NCI-H2029 (cell line): ENCODE data around the gene TBX21.

Experiments
- DNase-seq: peaks from one replicate; lab custom pipeline; 2025; lab: John Stamatoyannopoulos, UW

TBX21 gene

DNA sequence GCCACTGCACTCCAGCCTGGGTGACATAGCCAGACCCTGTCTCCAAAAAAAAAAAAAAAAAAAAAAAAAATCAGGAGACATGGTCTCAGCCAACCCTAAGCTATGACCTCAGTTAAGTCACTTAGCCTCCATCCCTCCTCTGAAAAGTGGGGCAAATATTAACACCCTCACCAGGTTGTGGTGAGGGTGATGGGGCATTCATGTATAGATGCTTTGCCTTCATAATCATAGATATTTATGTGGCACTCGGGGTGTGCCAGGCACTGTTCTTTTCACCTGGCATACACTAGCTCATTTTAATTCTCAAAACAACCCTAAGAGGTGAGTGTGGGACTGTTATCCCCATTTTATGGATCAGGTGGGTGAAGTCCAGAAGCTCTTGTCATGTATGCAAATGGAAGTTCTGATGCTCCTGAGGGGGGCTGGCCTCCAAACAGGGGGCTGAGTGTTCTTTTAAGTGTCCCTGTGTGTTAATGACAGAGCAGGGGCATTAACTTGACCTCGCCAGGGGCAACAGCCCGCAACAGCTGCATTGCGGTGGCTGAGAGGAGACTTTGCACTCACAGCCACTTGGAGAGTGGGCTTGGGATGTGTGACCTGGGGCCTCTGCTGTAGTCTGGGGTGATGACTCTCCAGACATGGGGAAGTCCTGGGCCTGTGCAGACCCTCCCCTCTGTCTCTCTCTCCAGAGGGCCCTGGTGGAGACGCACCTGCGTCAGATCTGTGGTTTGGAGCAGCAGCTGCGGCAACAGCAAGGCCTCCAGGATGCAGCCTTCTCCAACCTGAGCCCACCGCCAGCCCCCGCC lies 34.9 kb upstream of the TBX21 start:
- no peak for DNase-seq

DNA sequence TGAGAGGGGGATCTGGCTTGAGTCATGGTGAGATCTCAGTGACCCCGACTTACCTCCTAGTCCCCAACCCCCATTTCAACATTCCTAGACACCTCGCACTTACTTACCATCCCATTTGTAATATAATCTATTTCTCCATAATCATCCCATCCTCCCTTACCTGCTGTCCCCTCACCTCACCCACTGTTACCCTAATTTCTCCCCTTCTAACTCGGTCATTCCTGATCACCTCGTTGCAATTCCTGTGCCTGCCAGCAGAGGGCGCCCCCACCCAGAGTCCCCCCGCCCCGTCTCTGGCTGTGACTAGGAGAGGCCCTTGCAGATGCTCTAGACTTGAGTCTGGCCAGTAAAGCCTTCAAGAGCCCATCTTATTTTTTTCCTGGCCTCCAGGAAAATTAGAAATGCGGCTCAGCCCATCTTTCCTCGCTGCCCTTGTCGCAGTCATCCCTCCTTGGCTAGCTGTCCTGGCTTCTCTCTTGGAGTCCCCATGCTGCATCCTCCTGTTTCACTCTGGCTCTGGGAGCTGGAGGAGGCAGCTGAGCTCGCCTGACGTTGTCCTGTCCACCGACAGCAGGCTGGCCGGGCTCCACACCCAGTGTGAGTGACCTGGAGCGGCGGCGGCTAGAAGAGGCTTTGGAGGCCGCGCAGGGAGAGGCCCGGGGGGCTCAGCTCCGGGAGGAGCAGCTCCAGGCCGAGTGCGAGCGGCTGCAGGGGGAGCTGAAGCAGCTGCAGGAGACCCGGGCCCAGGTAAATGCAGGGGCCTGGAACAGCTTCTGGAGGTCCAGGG lies 34.1 kb upstream of the TBX21 start:
- no peak for DNase-seq

DNA sequence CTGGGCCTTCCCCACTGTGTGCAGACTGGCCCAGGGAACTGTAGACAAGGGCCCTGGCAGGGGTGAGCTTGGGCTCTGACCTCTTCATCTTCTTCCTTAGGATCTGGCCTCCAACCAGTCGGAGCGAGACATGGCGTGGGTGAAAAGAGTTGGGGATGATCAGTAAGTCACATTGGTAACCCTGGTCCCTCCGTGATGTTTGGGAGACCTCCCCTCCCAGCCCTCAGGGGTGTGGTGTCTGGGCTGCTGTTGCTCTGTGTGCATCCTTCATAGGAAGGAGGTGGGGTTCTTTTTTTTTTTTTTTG lies 33.5 kb upstream of the TBX21 start:
- no peak for DNase-seq

DNA sequence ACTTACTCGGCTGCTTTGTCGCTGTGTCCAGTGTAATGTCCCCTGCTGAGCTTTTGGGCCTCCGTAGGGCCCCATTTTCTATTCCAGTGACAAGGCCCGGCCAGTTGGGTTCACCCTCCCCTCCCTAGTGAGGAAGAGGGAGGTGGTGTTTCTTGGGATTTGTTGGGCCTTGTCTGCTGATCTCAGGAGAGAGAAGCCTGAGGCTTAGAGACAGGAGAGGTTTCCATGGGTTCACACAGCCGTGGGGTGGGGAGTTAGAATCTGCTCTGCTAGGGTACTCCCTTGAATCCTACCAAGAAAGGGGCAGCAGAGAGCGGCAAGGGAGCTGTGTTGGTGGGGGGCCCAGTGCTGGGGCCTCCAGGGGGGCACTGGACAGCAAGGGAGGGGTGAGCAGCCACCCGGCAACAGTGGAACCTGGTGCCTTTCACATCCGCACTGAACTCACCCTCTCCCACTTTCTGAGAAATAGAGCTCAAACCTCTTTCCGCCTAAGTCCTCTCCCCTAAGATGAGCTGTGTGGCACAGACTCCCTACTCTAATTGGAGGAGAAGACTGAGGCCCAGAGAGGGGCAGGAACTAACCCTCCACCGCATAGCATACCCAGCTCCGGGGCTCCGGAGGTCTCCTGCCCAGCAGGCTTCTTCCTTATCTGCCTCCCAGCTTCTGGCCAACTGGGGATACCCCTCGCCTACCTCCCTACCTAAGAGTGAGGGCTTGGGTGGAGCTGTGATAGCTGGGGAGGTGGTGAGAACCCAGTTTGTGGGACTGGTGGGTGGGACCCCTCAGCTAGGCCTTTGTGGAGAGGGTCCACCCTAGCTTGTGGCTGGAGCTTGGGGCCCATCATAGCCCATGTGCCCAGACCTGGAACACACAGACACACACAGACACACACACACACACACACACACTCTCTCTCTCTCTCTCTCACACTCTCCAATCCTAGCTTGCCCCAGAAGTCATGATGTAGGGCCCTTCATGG lies 32.3 kb upstream of the TBX21 start:
- no peak for DNase-seq

DNA sequence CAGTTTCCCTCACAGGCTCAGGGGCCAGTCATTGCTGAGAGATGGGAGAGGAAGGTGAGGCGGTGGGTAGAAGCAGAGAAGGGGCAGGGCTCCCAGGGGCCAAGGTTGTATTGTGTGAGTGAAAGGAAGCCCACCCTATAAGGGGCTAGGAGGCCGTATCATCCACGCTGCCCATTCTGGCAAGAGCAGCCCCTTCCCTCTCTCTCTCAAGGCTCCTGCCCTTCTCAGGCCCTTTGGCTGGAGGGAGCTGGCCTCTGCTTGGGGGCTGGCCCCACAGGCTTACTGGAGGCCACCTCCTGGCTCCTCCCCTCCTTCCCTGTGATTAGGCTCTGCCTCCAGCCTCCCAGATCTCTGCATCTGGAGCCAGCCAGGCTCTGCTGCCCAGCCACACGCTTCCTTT lies 31.4 kb upstream of the TBX21 start:
- no peak for DNase-seq

DNA sequence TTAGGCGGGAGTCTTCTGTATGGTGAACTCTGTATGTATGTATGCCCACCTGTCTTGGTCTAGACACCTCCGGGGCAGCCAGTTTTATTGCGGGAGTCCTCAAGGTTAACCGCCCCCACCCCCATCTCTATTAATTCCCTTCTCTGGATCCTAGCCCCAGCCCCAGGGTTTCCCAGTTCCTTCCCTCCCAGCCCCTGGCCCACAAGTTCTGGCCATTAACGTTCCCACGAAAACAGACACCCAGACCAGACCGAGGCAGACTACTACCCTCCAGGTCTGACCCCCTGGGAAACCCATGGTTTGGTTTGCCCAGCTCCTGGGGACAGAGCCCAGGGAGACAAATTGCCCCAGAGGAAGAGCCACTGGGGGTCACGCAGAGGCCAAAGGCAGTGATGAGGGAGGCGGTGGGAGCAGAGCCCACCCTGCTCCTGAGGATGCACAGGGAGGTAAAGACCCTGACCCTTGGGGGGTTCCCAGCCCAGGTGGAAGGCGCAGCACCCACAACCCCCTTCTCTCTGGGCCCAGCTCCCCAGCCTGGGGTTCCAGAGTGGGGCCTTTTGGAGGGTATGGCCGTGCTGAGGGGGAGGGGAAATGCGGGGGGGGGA lies 30.5 kb upstream of the TBX21 start:
- no peak for DNase-seq

DNA sequence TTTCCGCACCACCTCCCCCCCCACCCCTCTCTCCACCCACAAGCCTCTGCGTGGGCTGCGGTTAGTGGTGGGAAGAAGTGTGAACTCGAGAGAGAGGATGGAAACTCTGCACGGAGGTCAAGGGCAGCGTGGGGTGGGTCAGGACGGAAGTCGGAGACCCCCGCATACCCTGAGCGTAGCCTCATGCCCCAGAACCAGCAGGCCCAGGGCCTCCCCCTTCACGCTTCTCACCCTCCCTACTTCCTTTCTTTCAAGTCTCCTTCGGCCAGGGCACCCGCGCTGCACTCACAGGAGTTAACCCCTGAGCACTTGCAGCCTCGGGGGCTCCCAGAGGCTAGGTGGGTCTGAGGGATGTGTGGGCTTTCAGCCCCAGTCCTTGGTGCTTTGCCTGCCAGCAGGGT lies 29.8 kb upstream of the TBX21 start:
- DNase-seq: no peak

DNA sequence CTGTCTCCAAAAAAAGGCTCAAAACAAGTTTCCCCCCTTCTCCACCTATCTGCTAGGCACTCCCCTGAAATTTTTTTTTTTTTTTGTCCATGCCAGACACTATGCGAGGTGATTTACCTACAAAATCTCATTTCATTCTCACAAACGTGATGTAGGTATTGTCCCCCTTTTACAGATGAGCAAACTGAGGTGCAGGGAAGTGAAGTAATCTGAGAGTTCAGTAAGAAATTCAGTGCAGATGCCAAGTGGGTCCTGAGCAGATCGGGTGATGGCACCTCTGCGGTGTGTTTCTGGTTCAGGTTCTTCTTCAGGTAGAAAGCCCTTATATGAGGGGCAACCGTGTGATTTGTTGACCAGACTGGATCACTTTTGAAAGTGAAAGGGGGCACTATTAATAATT lies 29.4 kb upstream of the TBX21 start:
- DNase-seq: no peak

DNA sequence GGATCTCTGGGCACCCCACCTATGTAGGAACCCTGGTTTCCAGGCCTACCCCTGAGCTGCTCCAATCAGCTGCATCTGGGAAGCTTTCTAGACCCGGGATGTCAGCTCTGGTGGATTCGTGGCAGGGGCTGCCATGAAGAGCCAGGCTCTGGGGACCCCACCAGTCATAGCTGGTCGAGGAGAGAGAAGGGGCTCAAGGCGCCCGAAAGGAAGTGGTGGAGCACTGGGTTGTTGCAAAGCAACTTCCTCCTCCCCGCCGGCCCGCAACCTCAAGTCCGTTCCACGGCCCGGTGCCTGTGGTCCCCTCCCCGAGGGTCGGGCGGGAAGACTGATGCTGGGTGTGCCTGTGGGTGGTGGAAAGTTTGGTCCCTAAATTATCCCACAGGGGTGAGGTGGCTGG lies 28.9 kb upstream of the TBX21 start:
- no peak for DNase-seq

DNA sequence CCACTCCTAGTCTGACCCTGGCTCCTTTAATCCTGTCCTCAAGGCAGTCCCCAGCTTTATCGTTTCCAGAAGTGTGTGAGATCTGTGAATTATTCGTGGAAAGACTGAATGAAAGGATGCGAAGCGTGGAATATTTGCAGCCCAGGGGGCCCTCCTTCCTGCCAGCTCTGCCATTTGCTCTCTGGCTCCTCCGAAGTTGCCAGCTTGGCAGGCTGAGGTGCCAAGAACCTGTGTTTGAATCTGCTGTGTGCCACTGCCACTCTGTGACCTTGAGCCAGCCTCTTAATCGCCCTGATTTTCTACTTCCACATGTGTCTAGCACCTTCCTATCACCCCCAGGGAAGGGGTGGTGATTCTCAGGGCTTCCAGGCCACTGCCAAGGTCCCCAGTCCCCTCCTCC lies 28.3 kb upstream of the TBX21 start:
- DNase-seq: no peak

DNA sequence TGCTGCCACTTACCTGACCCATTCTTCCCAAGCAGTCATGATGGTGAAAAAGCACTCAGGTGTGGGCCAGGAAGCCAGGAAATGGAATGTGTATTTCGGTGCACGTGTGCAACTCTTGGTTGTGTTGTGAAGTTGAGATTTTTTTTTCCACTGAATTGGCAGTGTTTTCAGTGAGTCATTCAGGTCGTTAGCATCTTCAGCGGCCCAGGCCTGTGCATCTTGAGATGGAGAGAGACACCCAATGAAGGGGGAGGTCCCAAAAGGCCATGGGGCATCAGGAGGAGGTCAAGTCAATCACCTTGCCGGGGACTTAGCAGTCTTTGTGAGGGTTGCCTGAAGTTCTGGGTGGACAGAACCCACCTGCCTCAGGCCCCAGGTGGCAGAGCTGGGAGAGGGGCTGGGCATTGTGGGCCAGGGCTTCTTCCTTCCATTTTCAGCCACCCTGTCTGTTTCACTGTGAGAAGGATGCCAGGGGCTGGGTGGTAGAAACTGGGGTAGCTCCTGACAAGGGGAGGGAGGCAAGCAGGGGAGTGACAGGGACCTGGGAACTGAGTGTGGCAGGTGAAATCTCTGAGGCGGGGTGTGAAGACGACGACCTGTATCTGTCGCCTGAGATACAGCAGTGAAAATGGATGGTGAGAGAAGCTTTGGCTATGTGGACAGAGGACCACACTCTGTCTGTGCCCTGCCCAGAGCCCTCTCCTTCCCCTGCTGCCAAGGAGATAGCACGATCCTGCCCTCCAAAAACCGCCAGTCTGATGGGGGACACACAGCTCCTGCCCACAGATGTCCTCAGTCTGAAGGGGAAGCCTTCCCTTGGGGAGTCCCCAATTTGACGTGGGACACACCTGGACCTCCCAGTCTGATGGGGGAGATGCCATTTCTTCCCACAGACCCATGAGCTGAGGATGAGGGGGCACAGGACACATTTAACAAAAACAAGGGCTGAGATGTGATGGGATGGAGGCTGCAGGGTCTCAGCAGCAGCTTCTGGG lies 27.2 kb upstream of the TBX21 start:
- no peak for DNase-seq

DNA sequence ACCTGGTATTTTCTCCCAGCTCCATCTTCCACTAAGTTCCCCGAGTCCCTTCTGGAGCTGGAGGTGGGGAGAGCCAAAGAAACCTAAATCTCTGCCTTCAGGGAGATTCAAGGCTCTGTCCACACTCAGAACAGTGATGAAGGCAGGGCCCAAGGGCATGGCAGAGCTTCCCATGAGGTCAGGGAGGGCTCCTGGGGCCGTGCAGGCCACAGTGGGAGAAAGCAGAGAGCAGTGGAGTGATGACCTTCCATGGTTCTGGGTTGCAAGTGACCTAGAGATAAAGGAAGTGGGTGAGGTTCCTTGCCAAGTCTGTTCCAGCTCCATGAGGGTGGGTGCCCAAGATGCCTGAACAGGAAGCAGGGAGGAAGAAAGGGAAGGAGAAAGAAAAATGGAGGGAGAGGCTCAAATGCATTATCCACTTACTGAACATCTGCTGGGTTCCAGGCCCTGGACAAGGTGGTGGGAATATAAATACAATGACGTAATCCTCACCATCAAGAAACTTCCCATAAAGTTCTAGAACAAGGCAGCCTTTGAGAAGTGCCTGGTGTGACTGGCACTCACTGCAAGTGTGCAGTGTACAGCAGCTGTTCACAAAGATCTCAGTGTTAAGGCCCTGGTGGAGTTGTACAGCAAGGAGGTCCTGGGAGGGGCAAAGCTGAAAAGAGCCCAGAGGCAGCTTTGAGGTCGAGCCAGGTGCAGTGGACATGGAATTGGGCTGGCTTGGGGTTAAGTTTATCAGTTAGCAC lies 25.8 kb upstream of the TBX21 start:
- DNase-seq: no peak

DNA sequence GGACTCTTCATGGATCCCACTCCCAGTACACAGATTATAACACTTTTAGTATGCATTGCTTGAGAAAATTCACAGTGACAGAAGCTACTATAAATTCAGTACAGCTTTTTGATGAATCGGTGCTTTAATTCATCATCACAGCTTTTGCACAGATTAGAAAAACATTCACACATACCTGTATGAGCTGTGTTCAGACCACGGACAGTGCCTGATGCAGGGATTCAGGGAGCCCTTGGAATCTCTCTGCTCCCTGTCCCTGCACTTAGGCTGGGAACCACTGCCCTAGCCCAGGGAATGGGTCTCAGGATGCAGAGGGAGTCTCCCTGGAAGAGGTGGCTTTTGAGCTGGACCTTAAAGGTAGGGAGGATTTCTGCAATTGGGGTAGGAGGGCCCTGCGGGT lies 25.2 kb upstream of the TBX21 start:
- no peak for DNase-seq

DNA sequence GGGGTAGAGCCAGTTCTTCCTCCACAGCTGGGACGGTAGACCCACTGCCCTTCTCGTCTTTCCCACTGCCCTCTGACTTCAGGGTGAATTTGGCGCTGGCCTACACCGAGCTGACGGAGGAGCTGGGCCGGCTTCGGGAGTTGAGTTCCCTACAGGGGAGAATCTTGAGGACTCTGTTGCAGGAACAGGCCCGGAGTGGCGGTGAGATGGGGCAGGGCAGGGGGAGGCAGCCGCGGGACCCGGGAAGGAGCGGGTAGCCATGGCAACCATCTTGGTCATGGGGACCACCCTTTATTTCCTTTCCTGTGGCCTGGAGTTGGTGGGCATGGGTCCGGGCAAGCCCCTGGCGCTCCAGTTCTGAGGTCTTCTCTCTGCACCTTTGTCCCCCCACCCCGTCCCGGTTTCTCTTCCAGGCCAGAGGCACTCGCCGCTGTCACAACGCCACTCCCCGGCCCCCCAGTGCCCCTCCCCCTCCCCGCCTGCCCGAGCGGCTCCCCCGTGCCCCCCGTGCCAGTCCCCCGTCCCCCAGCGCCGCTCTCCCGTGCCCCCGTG lies 24.6 kb upstream of the TBX21 start:
- DNase-seq: no peak

DNA sequence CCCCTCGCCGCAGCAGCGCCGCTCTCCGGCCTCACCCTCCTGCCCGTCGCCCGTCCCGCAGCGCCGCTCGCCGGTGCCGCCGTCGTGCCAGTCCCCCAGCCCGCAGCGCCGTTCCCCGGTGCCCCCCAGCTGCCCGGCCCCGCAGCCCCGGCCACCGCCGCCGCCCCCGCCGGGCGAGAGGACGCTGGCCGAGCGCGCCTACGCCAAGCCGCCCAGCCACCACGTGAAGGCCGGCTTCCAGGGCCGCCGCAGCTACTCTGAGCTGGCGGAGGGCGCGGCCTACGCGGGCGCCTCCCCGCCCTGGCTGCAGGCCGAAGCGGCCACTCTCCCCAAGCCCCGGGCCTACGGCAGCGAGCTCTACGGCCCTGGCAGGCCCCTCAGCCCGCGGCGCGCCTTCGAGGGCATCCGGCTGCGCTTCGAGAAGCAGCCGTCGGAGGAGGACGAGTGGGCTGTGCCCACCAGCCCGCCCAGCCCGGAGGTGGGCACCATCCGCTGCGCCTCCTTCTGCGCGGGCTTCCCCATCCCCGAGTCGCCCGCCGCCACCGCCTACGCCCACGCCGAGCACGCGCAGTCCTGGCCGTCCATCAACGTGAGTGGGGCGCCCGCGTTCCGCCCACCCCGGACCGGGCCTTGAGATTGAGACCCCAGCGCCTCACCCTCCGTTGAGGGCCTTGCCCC lies 24.0 kb upstream of the TBX21 start:
- no peak for DNase-seq

DNA sequence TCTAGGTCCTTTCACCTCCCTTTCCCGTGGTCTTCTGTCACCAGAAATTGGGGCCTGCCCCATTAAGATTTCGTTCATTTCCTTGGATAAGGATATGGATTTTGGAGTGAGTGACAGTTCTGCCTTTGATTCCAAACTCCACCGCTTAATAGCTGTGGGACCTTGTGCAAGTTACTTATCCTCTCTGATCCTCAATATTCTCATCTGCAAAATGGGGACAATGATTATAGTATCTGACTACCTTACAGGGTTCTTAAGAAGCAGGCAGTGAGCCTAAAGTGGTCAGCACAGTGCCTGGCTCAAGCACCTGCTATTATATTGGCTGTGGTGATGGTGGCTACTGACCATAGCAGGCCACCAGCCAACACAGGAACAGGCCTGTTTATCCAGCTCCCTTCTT lies 23.4 kb upstream of the TBX21 start:
- no peak for DNase-seq

DNA sequence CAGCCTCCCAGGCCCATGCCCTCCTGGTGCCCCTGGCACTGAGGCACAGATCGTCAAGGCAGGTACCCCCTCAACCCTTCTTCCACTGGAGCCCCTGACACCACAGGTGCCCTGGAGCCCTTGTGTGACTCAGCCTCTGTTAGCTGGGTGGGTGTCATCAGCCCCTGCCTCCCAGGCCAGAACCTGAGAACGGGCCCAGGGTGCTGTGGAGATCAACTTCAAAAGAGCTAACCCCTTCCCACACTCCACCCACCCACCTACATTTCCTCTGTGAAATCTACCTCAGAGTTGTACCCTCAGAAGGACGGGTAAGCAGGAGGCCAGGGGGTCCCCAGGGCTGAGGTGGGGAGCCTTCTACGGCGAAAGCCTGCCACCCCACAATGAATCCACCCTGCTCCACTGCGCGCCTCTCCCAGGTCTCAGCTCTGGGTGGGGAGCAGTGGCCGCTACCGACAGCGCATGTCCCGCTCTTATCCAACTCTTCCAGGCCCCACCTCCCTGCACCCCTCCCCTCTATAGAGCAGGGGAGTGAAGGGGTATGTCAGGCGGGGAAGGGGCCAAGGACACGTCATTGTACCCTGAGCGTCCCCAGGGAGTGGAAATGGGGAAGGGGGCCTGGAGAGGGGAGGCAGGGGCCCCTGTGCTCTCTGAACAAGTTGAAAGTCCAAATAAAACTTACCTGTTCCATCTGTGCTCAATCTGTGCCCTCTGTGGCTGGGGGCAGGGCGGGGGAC lies 21.5 kb upstream of the TBX21 start:
- no peak for DNase-seq

DNA sequence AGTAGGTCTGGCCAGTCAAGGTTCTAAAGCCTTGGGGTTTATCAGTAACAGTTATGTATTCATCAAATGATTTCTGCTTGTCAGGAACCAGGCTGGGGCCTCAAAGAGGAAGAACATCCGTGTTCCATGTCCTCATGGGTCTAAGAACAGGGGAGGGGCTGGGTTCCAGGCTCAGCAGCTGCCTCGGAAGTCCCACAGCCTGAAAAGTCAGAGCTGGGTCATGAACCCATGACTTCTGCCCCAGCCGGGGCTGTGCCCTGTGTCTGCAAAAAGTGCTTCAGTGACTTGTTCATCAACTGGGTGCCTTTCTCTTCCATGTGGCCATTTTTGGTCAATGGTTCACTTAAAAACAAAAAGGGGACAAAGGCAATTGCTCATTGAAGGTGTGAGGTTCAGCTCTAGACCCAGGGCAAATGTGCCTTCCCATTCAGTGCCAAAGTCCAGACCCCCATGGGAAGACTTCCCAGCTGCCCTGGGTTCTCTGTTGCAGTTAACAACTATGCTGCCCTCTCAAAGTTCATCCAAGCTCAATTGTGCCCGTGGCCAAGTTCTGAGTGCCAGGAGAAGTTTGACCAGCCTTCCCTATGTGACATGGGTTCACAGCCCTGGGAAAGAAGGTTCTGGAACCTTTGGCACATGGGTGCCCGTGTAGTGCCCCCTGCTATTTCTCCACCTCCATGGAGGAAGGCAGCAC lies 20.6 kb upstream of the TBX21 start:
- DNase-seq: no peak
